Adipocyte (in vitro differentiated cells): ENCODE data around the gene BNIP5.

Experiments used
- DNase-seq: peaks from one replicate; pipeline ENCODE4 v3.0.0-alpha.2; 2015; ENCODE audit warnings: low read depth
- H3K27me3 ChIP-seq: replicated peaks from 2 replicates; pipeline ENCODE4 v1.7.0; 2013; ENCODE audit warnings: mild to moderate bottlenecking, low read length, moderate library complexity; ENCODE audit not compliant: control insufficient read depth, insufficient read depth
- H3K36me3 ChIP-seq: 2 replicates; pipeline ENCODE4 v1.7.0; 2013; ENCODE audit warnings: low read length, mild to moderate bottlenecking, moderate library complexity; ENCODE audit not compliant: control insufficient read depth, insufficient read depth, severe bottlenecking
- H3K4me1 ChIP-seq: 2 replicates; pipeline ENCODE4 v1.7.0; 2013; ENCODE audit warnings: mild to moderate bottlenecking, low read length, moderate library complexity; ENCODE audit not compliant: control insufficient read depth, insufficient read depth
- H3K4me3 ChIP-seq: 2 replicates; pipeline ENCODE4 v1.7.0; 2013; ENCODE audit warnings: mild to moderate bottlenecking, low read length, moderate library complexity
- H3K9ac ChIP-seq: 2 replicates; pipeline ENCODE4 v1.7.0; 2013; ENCODE audit warnings: mild to moderate bottlenecking, low read length, moderate library complexity
- H3K9me3 ChIP-seq: 2 replicates; pipeline ENCODE4 v1.7.0; 2013; ENCODE audit warnings: mild to moderate bottlenecking, low read length, moderate library complexity; ENCODE audit not compliant: control insufficient read depth

The BNIP5 gene

GRCh38 chr6:36285797-36286196 is 50.9 kb downstream of the BNIP5 start:
- Histone ChIP-seq H3K4me3 (no peak overlapping the region), H3K9me3 (peaks cover 5% of the 10 kb centered on the region), H3K9ac (no peak overlapping the region), H3K27me3 (peaks cover 36% of the 10 kb centered on the region), H3K4me1 (peaks cover 12% of the 10 kb centered on the region), H3K36me3 (no peaks in the 10 kb centered on the region)
- DNase-seq = no peak

GRCh38 chr6:36285187-36285671 is 51.5 kb downstream of the BNIP5 start:
- peaks cover 7% of the 10 kb centered on the region for H3K4me1 ChIP-seq
- no peak overlapping the region for H3K9ac ChIP-seq
- no peaks in the 10 kb centered on the region for H3K36me3 ChIP-seq
- H3K4me3 ChIP-seq = no peak overlapping the region
- H3K9me3 ChIP-seq = peaks cover 5% of the 10 kb centered on the region
- DNase-seq = no peak
- peaks cover 41% of the 10 kb centered on the region for H3K27me3 ChIP-seq

- no peak overlapping the region for H3K4me3 ChIP-seq
Measured at GRCh38 chr6:36284359-36284758, 52.3 kb downstream of the BNIP5 start.

GRCh38 chr6:36283608-36284007 is 53.1 kb downstream of the BNIP5 start:
- Histone ChIP-seq H3K4me3 (no peak overlapping the region), H3K4me1 (no peaks in the 10 kb centered on the region), H3K36me3 (no peaks in the 10 kb centered on the region), H3K9me3 (peaks cover 5% of the 10 kb centered on the region), H3K9ac (no peak overlapping the region), H3K27me3 (peaks cover 50% of the 10 kb centered on the region)
- no peak for DNase-seq

More at GRCh38 chr6:36284359-36284758, 52.3 kb downstream of the BNIP5 start:
- peaks cover 43% of the 10 kb centered on the region for H3K27me3 ChIP-seq
- no peaks in the 10 kb centered on the region for H3K36me3 ChIP-seq
- H3K4me1 ChIP-seq = no peaks in the 10 kb centered on the region
- no peak overlapping the region for H3K9ac ChIP-seq
- DNase-seq = no peak
- peaks cover 5% of the 10 kb centered on the region for H3K9me3 ChIP-seq

- peaks cover 5% of the 10 kb centered on the region for H3K9me3 ChIP-seq
- no peak for DNase-seq
- peaks cover 60% of the 10 kb centered on the region for H3K27me3 ChIP-seq
Measured at GRCh38 chr6:36280983-36281382, 55.7 kb downstream of the BNIP5 start.

GRCh38 chr6:36280467-36280866 is 56.2 kb downstream of the BNIP5 start:
- Histone ChIP-seq H3K36me3 (no peaks in the 10 kb centered on the region), H3K4me1 (no peaks in the 10 kb centered on the region), H3K9me3 (peaks cover 5% of the 10 kb centered on the region), H3K4me3 (no peak overlapping the region), H3K27me3 (peaks cover 57% of the 10 kb centered on the region), H3K9ac (no peak overlapping the region)
- no peak for DNase-seq

More at GRCh38 chr6:36280983-36281382, 55.7 kb downstream of the BNIP5 start:
- H3K36me3 ChIP-seq = no peaks in the 10 kb centered on the region
- H3K9ac ChIP-seq = no peak overlapping the region
- no peak overlapping the region for H3K4me3 ChIP-seq
- no peaks in the 10 kb centered on the region for H3K4me1 ChIP-seq

- Histone ChIP-seq H3K9ac (no peak overlapping the region), H3K27me3 (peaks cover 52% of the 10 kb centered on the region), H3K9me3 (peaks cover 2% of the 10 kb centered on the region), H3K4me1 (no peaks in the 10 kb centered on the region), H3K36me3 (no peaks in the 10 kb centered on the region), H3K4me3 (no peak overlapping the region)
- no peak for DNase-seq
Measured at GRCh38 chr6:36277946-36278470, 58.7 kb downstream of the BNIP5 start.

GRCh38 chr6:36276581-36277536 is 59.8 kb downstream of the BNIP5 start:
- H3K9me3 ChIP-seq = no peaks in the 10 kb centered on the region
- no peak for DNase-seq
- no peaks in the 10 kb centered on the region for H3K4me1 ChIP-seq
- no peak overlapping the region for H3K9ac ChIP-seq
- no peaks in the 10 kb centered on the region for H3K36me3 ChIP-seq
- no peak overlapping the region for H3K4me3 ChIP-seq
- H3K27me3 ChIP-seq = peaks cover 53% of the 10 kb centered on the region

GRCh38 chr6:36273802-36274514 is 62.7 kb downstream of the BNIP5 start:
- H3K9ac ChIP-seq = no peak overlapping the region
- H3K4me3 ChIP-seq = no peak overlapping the region
- peaks cover 49% of the 10 kb centered on the region for H3K27me3 ChIP-seq

GRCh38 chr6:36273067-36273466 is 63.6 kb downstream of the BNIP5 start:
- Histone ChIP-seq H3K4me3 (no peak overlapping the region), H3K9ac (no peak overlapping the region), H3K9me3 (no peaks in the 10 kb centered on the region), H3K36me3 (no peaks in the 10 kb centered on the region), H3K4me1 (no peaks in the 10 kb centered on the region), H3K27me3 (peaks cover 45% of the 10 kb centered on the region)
- no peak for DNase-seq

More at GRCh38 chr6:36273802-36274514, 62.7 kb downstream of the BNIP5 start:
- no peaks in the 10 kb centered on the region for H3K4me1 ChIP-seq
- no peaks in the 10 kb centered on the region for H3K36me3 ChIP-seq
- no peak for DNase-seq
- no peaks in the 10 kb centered on the region for H3K9me3 ChIP-seq

GRCh38 chr6:36272234-36272633 is 64.5 kb downstream of the BNIP5 start:
- Histone ChIP-seq H3K9me3 (no peaks in the 10 kb centered on the region), H3K27me3 (peaks cover 44% of the 10 kb centered on the region), H3K4me3 (no peak overlapping the region), H3K9ac (no peak overlapping the region), H3K4me1 (no peaks in the 10 kb centered on the region), H3K36me3 (no peaks in the 10 kb centered on the region)
- DNase-seq = no peak
